Neural progenitor cell (in vitro differentiated cells): ENCODE data around the gene KIF18A.

Experiments
- EZH2phosphoT487 ChIP-seq: fragments of 200-600 bp; sonication (generic); IDR thresholded peaks from 2 replicates; pipeline ENCODE4 v1.6.1; 2017; ENCODE audit warnings: antibody characterized with exemption
- TF ChIP-seq, protein P1 (sequence below): fragments of 200-600 bp; sonication (generic); IDR thresholded peaks from 2 replicates; pipeline ENCODE4 v1.5.1; 2017; ENCODE audit warnings: antibody characterized with exemption, mild to moderate bottlenecking

DNA sequence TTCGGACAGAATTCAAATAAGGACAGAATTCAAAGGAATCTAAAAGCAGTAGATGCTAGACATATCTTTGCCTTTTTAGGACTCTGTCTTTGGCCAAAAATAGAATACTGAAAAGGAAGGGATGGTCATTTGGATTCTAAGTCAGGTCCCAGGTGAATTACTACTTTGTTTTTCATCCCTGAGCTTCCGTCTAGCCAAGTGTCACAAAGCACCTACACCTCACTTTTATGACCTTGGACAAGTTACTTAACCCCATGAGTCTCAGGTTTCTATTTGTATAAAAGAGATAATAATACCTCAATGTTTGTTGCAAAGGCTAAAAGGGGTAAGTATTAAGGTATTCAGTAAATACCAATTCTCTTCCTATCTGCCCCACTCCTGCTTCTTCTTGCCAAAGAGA lies 7.3 kb downstream of the KIF18A start:
- no peak for TF ChIP-seq EZH2phosphoT487
- TF ChIP-seq, protein P1, sequence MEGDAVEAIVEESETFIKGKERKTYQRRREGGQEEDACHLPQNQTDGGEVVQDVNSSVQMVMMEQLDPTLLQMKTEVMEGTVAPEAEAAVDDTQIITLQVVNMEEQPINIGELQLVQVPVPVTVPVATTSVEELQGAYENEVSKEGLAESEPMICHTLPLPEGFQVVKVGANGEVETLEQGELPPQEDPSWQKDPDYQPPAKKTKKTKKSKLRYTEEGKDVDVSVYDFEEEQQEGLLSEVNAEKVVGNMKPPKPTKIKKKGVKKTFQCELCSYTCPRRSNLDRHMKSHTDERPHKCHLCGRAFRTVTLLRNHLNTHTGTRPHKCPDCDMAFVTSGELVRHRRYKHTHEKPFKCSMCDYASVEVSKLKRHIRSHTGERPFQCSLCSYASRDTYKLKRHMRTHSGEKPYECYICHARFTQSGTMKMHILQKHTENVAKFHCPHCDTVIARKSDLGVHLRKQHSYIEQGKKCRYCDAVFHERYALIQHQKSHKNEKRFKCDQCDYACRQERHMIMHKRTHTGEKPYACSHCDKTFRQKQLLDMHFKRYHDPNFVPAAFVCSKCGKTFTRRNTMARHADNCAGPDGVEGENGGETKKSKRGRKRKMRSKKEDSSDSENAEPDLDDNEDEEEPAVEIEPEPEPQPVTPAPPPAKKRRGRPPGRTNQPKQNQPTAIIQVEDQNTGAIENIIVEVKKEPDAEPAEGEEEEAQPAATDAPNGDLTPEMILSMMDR: no peak
